H9 (cell line): ENCODE measurements around the gene ATP11B. TPM values are rescaled to one million over a fixed set of nuclear protein-coding genes. Genes with fewer than 3 reads are reported as not detected.

Experiments
- DNase-seq: peaks from one replicate; pipeline ENCODE4 v3.0.0-alpha.2; 2017
- H2AFZ ChIP-seq: one replicate; pipeline ENCODE4 v1.6.1; 2013; ENCODE audit warnings: mild to moderate bottlenecking, low read length, control low read depth, moderate library complexity
- H2AK5ac ChIP-seq: 2 replicates; pipeline ENCODE4 v1.6.1; 2013; ENCODE audit warnings: low read length, control low read depth, mixed read lengths; ENCODE audit not compliant: insufficient read length
- H2BK120ac ChIP-seq: one replicate; pipeline ENCODE4 v1.6.1; 2013; ENCODE audit warnings: low read depth, mild to moderate bottlenecking, low read length, control low read depth, inconsistent platforms; ENCODE audit not compliant: poor library complexity, severe bottlenecking
- H2BK12ac ChIP-seq: 2 replicates; pipeline ENCODE4 v1.6.1; 2013; ENCODE audit warnings: low read length, control low read depth, mixed read lengths, low read depth; ENCODE audit not compliant: insufficient read length
- H2BK15ac ChIP-seq: 2 replicates; pipeline ENCODE4 v1.6.1; 2013; ENCODE audit warnings: low read depth, low read length, control low read depth
- H2BK20ac ChIP-seq: one replicate; pipeline ENCODE4 v1.6.1; 2013; ENCODE audit warnings: low read depth, mild to moderate bottlenecking, low read length, control low read depth, inconsistent platforms; ENCODE audit not compliant: poor library complexity, severe bottlenecking
- H2BK5ac ChIP-seq: 2 replicates; pipeline ENCODE4 v1.6.1; 2013; ENCODE audit warnings: low read length, control low read depth, mixed read lengths; ENCODE audit not compliant: insufficient read length
- H3K14ac ChIP-seq: 2 replicates; pipeline ENCODE4 v1.6.1; 2013; ENCODE audit warnings: low read length, control low read depth; ENCODE audit not compliant: insufficient read depth
- H3K18ac ChIP-seq: 2 replicates; pipeline ENCODE4 v1.6.1; 2013; ENCODE audit warnings: low read depth, mild to moderate bottlenecking, mixed read lengths, low read length, control low read depth; ENCODE audit not compliant: insufficient read length
- H3K23ac ChIP-seq: 2 replicates; pipeline ENCODE4 v1.6.1; 2013; ENCODE audit warnings: low read length, control low read depth, mixed read lengths, low read depth; ENCODE audit not compliant: insufficient read length
- H3K23me2 ChIP-seq: 2 replicates; pipeline ENCODE4 v1.6.1; 2013; ENCODE audit warnings: low read depth, mild to moderate bottlenecking, mixed read lengths, low read length, control low read depth; ENCODE audit not compliant: insufficient read length, poor library complexity, severe bottlenecking
- H3K27ac ChIP-seq: 2 replicates; pipeline ENCODE4 v1.5.1; 2013; ENCODE audit warnings: low read length, control low read depth, mixed read lengths, low read depth; ENCODE audit not compliant: insufficient read length
- H3K27me3 ChIP-seq: 2 replicates; pipeline ENCODE4 v1.6.1; 2013; ENCODE audit warnings: low read length, control low read depth, inconsistent platforms; ENCODE audit not compliant: insufficient read depth
- H3K4ac ChIP-seq: 2 replicates; pipeline ENCODE4 v1.6.1; 2013; ENCODE audit warnings: low read depth, mild to moderate bottlenecking, control low read depth, inconsistent platforms, low read length, moderate library complexity
- H3K4me1 ChIP-seq: 2 replicates; pipeline ENCODE4 v1.6.1; 2013; ENCODE audit warnings: low read length, control low read depth, inconsistent platforms; ENCODE audit not compliant: insufficient read depth
- H3K4me2 ChIP-seq: 2 replicates; pipeline ENCODE4 v1.6.1; 2013; ENCODE audit warnings: low read length, control low read depth, mixed read lengths; ENCODE audit not compliant: insufficient read length, insufficient read depth
- H3K56ac ChIP-seq: 2 replicates; pipeline ENCODE4 v1.6.1; 2013; ENCODE audit warnings: low read depth, mild to moderate bottlenecking, mixed read lengths, low read length, control low read depth; ENCODE audit not compliant: insufficient read length
- H3K79me1 ChIP-seq: 2 replicates; pipeline ENCODE4 v1.6.1; 2013; ENCODE audit warnings: low read depth, mild to moderate bottlenecking, moderate library complexity, low read length, control low read depth, inconsistent platforms; ENCODE audit not compliant: insufficient read depth, poor library complexity, severe bottlenecking
- H3K79me2 ChIP-seq: 2 replicates; pipeline ENCODE4 v1.6.1; 2013; ENCODE audit warnings: low read length, control low read depth, inconsistent platforms; ENCODE audit not compliant: insufficient read depth
- H3K9ac ChIP-seq: 2 replicates; pipeline ENCODE4 v1.6.1; 2013; ENCODE audit warnings: low read length, control low read depth, mixed read lengths; ENCODE audit not compliant: insufficient read length; ENCODE audit errors: extremely low read depth
- H3K9me3 ChIP-seq: one replicate; pipeline ENCODE4 v1.6.1; 2013; ENCODE audit warnings: low read depth, low read length, inconsistent platforms; ENCODE audit not compliant: control insufficient read depth
- H3T11ph ChIP-seq: one replicate; pipeline ENCODE4 v1.6.1; 2013; ENCODE audit warnings: mild to moderate bottlenecking, low read length, control low read depth, inconsistent platforms
- H4K20me1 ChIP-seq: one replicate; pipeline ENCODE4 v1.6.1; 2013; ENCODE audit not compliant: control insufficient read depth, insufficient read length, insufficient read depth
- H4K5ac ChIP-seq: 2 replicates; pipeline ENCODE4 v1.6.1; 2013; ENCODE audit warnings: low read depth, mild to moderate bottlenecking, mixed read lengths, low read length, control low read depth; ENCODE audit not compliant: insufficient read length
- H4K8ac ChIP-seq: replicated peaks from 2 replicates; pipeline ENCODE4 v1.6.1; 2013; ENCODE audit warnings: low read length, control low read depth, mixed read lengths, low read depth; ENCODE audit not compliant: insufficient read length
- H4K91ac ChIP-seq: 2 replicates; pipeline ENCODE4 v1.6.1; 2013; ENCODE audit warnings: low read depth, mild to moderate bottlenecking, moderate library complexity, mixed read lengths, low read length, control low read depth; ENCODE audit not compliant: insufficient read length
- H3K27ac Mint-ChIP-seq, 3 experiments: 2 replicates in 2 of 3; 3 replicates in 1 of 3; pipeline ENCODE4 v1.8.0; 2020 to 2021; ENCODE audit warnings: mixed read lengths in 3 of 3, mild to moderate bottlenecking in 1 of 3, moderate library complexity in 1 of 3
- H3K27me3 Mint-ChIP-seq: 2 replicates; pipeline ENCODE4 v1.8.0; 2021; ENCODE audit warnings: low read depth, mild to moderate bottlenecking, moderate library complexity, mixed read lengths
- H3K36me3 Mint-ChIP-seq, 3 experiments: 2 replicates in 2 of 3; 3 replicates in 1 of 3; pipeline ENCODE4 v1.8.0; 2020 to 2021; ENCODE audit warnings: low read depth in 3 of 3, mixed read lengths in 3 of 3; ENCODE audit not compliant: insufficient read depth in 1 of 3
- H3K4me1 Mint-ChIP-seq, 2 experiments: 2 replicates each; pipeline ENCODE4 v1.8.0; 2020; ENCODE audit warnings: mixed read lengths in 2 of 2
- H3K4me3 Mint-ChIP-seq, 2 experiments: 2 replicates in 1 of 2; 3 replicates in 1 of 2; pipeline ENCODE4 v1.8.0; 2020 to 2021; ENCODE audit warnings: mild to moderate bottlenecking in 2 of 2, mixed read lengths in 2 of 2, moderate library complexity in 1 of 2
- H3K9me3 Mint-ChIP-seq, 2 experiments: 2 replicates in 1 of 2; 3 replicates in 1 of 2; pipeline ENCODE4 v1.8.0; 2020; ENCODE audit warnings: mild to moderate bottlenecking in 2 of 2, mixed read lengths in 2 of 2, moderate library complexity in 1 of 2
- WGBS: extraction: QIAGEN DNeasy Blood & Tissue Kit; methylation state at CpG from one replicate; pipeline ENCODE4 v1.1.7; 2013; ENCODE audit warnings: missing lambda C conversion rate, low lambda C conversion rate, mixed read lengths; ENCODE audit not compliant: insufficient read length; ENCODE audit errors: extremely low coverage; 5-methylcytosine and 5-hydroxymethylcytosine counted together
- total RNA-seq: library from RNA; stranded (reverse); gene quantifications from 2 replicates; pipeline ENCODE4 v1.2.1, GENCODE V29; 2021
- TF ChIP-seq, protein P1 (sequence below): fragments of 200-600 bp; sonication (generic); conservative IDR thresholded peaks from 3 replicates; pipeline ENCODE4 v1.8.0; 2021; ENCODE audit warnings: antibody characterized with exemption, mild to moderate bottlenecking

Gene ATP11B
- total RNA-seq, 1 experiment from 2014 or later, result 30.0 TPM

DNA sequence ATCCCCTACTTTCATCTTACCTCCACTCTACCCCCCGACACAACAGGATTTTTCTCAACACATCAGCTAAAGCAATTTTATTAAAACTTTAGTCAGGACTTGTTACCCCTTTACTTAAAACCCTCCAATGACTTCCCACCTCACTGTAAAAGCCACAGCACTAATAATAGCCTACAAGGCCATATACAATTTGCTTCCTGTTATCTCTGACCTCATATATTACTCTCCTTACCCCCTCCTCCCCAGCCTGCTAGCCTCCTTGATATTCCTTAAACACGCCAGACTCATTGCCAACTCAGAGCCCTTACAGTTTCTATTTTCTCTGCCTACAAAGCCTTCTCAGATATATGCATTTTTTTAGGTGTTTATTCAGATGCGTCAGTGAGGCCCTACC, 132.6 kb downstream of the ATP11B start:
- H3K9me3 Mint-ChIP-seq, result no peaks in the 10 kb centered on the region
- Histone ChIP-seq H3K27ac (no peak overlapping the region), H4K8ac (no peak overlapping the region), H3K18ac (no peak overlapping the region), H3K4ac (no peak overlapping the region), H2AFZ (no peak overlapping the region), H2AK5ac (no peak overlapping the region), H4K5ac (no peak overlapping the region), H3K79me2 (no peaks in the 10 kb centered on the region), H3K4me2 (no peak overlapping the region), H3K56ac (no peak overlapping the region), H3K27me3 (no peaks in the 10 kb centered on the region), H3K9ac (no peak overlapping the region), H2BK15ac (no peak overlapping the region), H3K79me1 (no peaks in the 10 kb centered on the region), H2BK12ac (no peak overlapping the region), H2BK120ac (no peak overlapping the region), H2BK5ac (no peak overlapping the region), H4K20me1 (no peaks in the 10 kb centered on the region), H2BK20ac (no peak overlapping the region), H3K4me1 (no peaks in the 10 kb centered on the region), H3K23ac (no peak overlapping the region), H3K23me2 (no peaks in the 10 kb centered on the region), H4K91ac (no peak overlapping the region), H3K14ac (no peak overlapping the region), H3K9me3 (no peaks in the 10 kb centered on the region), H3T11ph (no peak overlapping the region)
- no peak for DNase-seq
- H3K36me3 Mint-ChIP-seq, result peaks cover 0 to 4% (median 0%) of the 10 kb centered on the region in 3 experiments; a peak in 3 of 7 replicates
- H3K27ac Mint-ChIP-seq, result peak overlapping the region in 2 of 3 experiments; percentile 35 to 41; a peak in 4 of 7 replicates
- no peaks in the 10 kb centered on the region for H3K27me3 Mint-ChIP-seq
- no peak overlapping the region for H3K4me3 Mint-ChIP-seq
- WGBS, result no CpG with 5 or more reads among the region's 3 CpGs
- TF ChIP-seq, protein P1, sequence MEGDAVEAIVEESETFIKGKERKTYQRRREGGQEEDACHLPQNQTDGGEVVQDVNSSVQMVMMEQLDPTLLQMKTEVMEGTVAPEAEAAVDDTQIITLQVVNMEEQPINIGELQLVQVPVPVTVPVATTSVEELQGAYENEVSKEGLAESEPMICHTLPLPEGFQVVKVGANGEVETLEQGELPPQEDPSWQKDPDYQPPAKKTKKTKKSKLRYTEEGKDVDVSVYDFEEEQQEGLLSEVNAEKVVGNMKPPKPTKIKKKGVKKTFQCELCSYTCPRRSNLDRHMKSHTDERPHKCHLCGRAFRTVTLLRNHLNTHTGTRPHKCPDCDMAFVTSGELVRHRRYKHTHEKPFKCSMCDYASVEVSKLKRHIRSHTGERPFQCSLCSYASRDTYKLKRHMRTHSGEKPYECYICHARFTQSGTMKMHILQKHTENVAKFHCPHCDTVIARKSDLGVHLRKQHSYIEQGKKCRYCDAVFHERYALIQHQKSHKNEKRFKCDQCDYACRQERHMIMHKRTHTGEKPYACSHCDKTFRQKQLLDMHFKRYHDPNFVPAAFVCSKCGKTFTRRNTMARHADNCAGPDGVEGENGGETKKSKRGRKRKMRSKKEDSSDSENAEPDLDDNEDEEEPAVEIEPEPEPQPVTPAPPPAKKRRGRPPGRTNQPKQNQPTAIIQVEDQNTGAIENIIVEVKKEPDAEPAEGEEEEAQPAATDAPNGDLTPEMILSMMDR, result no peak
- peaks cover 10 to 14% of the 10 kb centered on the region in 2 experiments for H3K4me1 Mint-ChIP-seq
